H1 (cell line): ENCODE results near the gene MBP. TPM values are rescaled to one million over a fixed set of nuclear protein-coding genes. Genes with fewer than 3 reads are reported as not detected.
A peak's percentile ranks its signal among the peaks of the same experiment; 100 is the strongest.

Source experiments
- CTCF ChIA-PET: fragments of 300-600 bp; sonication (Branson Sonifier 250); formaldehyde crosslinking; loops from one replicate; lab custom pipeline; 2021; ENCODE audit not compliant: partially characterized antibody; lab: Charles Lee
- POLR2A ChIA-PET: fragments of 300-600 bp; sonication (Branson Sonifier 250); formaldehyde crosslinking; loops from one replicate; lab custom pipeline; 2021; ENCODE audit warnings: inconsistent platforms; ENCODE audit not compliant: partially characterized antibody; lab: Charles Lee
- DNase-seq, 2 experiments: peaks; one replicate each; pipeline versions ENCODE4 v3.0.0 to v3.0.0-alpha.2; 2010 to 2022; ENCODE audit warnings: low spot score in 2 of 2, low read depth in 1 of 2, mixed read lengths in 1 of 2
- FAIRE-seq: peaks from 2 replicates; lab custom pipeline; 2011; peaks lifted over from hg19 to GRCh38; lab: Jason Lieb, UNC
- H2AFZ ChIP-seq: 2 replicates; pipeline ENCODE4 v1.8.1; 2012; ENCODE audit warnings: low read length, inconsistent platforms
- H2AK5ac ChIP-seq: 2 replicates; pipeline ENCODE4 v1.6.1; 2013; ENCODE audit warnings: low read depth, low read length
- H2BK120ac ChIP-seq: replicated peaks from 2 replicates; pipeline ENCODE3; 2013; ENCODE audit warnings: low read depth, low read length, inconsistent platforms
- H2BK12ac ChIP-seq: 2 replicates; pipeline ENCODE4 v1.6.1; 2013; ENCODE audit warnings: low read depth, low read length
- H2BK15ac ChIP-seq: 2 replicates; pipeline ENCODE4 v1.6.1; 2013; ENCODE audit warnings: low read length
- H2BK20ac ChIP-seq: 2 replicates; pipeline ENCODE4 v1.6.1; 2013; ENCODE audit warnings: low read length
- H2BK5ac ChIP-seq: 2 replicates; pipeline ENCODE4 v1.6.1; 2013; ENCODE audit warnings: low read depth, low read length
- H3K14ac ChIP-seq: 2 replicates; pipeline ENCODE4 v1.6.1; 2013; ENCODE audit warnings: inconsistent platforms; ENCODE audit not compliant: insufficient read length
- H3K18ac ChIP-seq: 2 replicates; pipeline ENCODE4 v1.6.1; 2013; ENCODE audit warnings: low read length; ENCODE audit errors: extremely low read depth
- H3K23ac ChIP-seq: 2 replicates; pipeline ENCODE4 v1.6.1; 2013; ENCODE audit warnings: inconsistent platforms; ENCODE audit not compliant: insufficient read length
- H3K23me2 ChIP-seq: 2 replicates; pipeline ENCODE4 v1.6.1; 2013; ENCODE audit warnings: low read depth, low read length
- H3K27ac ChIP-seq: 2 replicates; pipeline ENCODE4 v1.6.1; 2011; ENCODE audit warnings: low read depth, low read length, inconsistent platforms
- H3K27me3 ChIP-seq, 4 experiments: replicated peaks in 1 of 4; 1 replicate in 1 of 4; 2 replicates in 3 of 4; pipeline versions ENCODE4 v1.6.1 to v1.8.1; 2011 to 2013; ENCODE audit warnings: low read length in 3 of 4, mild to moderate bottlenecking in 3 of 4, inconsistent platforms in 2 of 4, mixed read lengths in 2 of 4, moderate library complexity in 1 of 4; ENCODE audit not compliant: control insufficient read depth in 3 of 4, insufficient read depth in 3 of 4; ENCODE audit errors: extremely low read depth in 1 of 4
- H3K36me3 ChIP-seq, 4 experiments: 2 replicates each; pipeline versions ENCODE4 v1.6.1 to v1.8.1; 2011 to 2013; ENCODE audit warnings: mild to moderate bottlenecking in 4 of 4, low read length in 3 of 4, moderate library complexity in 2 of 4, control low read depth in 1 of 4, inconsistent platforms in 1 of 4; ENCODE audit not compliant: insufficient read depth in 4 of 4, control insufficient read depth in 2 of 4
- H3K4ac ChIP-seq: replicated peaks from 2 replicates; pipeline ENCODE3; 2013; ENCODE audit warnings: low read length, low read depth, mixed read lengths, inconsistent platforms; ENCODE audit not compliant: insufficient read length
- H3K4me1 ChIP-seq, 4 experiments: replicated peaks in 1 of 4; 1 replicate in 1 of 4; 2 replicates in 3 of 4; pipeline versions ENCODE4 v1.6.1 to v1.8.1; 2011 to 2013; ENCODE audit warnings: low read length in 3 of 4, inconsistent platforms in 2 of 4, mixed read lengths in 1 of 4; ENCODE audit not compliant: insufficient read depth in 4 of 4, control insufficient read depth in 3 of 4
- H3K4me2 ChIP-seq, 2 experiments: 2 replicates each; pipeline versions ENCODE4 v1.6.1 to v1.8.1; 2011 to 2013; ENCODE audit warnings: low read depth in 2 of 2, low read length in 2 of 2, control low read depth in 1 of 2, inconsistent platforms in 1 of 2, mild to moderate bottlenecking in 1 of 2; ENCODE audit not compliant: insufficient read depth in 1 of 2
- H3K4me3 ChIP-seq, 4 experiments: fragments of 200-600, 300-600 bp in 1 of 4; sonication (generic), shearing (Covaris generic), sonication (Bioruptor Twin) in 1 of 4; 2 replicates each; pipeline versions ENCODE4 v1.5.1 to v1.8.1; 2011 to 2016; ENCODE audit warnings: low read length in 4 of 4, low read depth in 3 of 4, control low read depth in 2 of 4, inconsistent platforms in 2 of 4, mild to moderate bottlenecking in 2 of 4, mixed read lengths in 1 of 4, moderate library complexity in 1 of 4; ENCODE audit not compliant: insufficient read depth in 2 of 4; ENCODE audit errors: extremely low read depth in 1 of 4
- H3K56ac ChIP-seq: replicated peaks from 2 replicates; pipeline ENCODE3; 2013; ENCODE audit warnings: low read depth, mild to moderate bottlenecking, mixed read lengths, low read length, inconsistent platforms; ENCODE audit not compliant: insufficient read length
- H3K79me1 ChIP-seq: 2 replicates; pipeline ENCODE4 v1.6.1; 2013; ENCODE audit warnings: low read depth, low read length, control low read depth
- H3K79me2 ChIP-seq, 2 experiments: 2 replicates each; pipeline versions ENCODE4 v1.6.1 to v1.8.1; 2012 to 2013; ENCODE audit warnings: low read length in 2 of 2, mild to moderate bottlenecking in 2 of 2, inconsistent platforms in 1 of 2; ENCODE audit not compliant: insufficient read depth in 2 of 2, control insufficient read depth in 1 of 2
- H3K9ac ChIP-seq, 4 experiments: replicated peaks in 1 of 4; 1 replicate in 1 of 4; 2 replicates in 3 of 4; pipeline versions ENCODE4 v1.6.1 to v1.8.1; 2011 to 2013; ENCODE audit warnings: low read depth in 3 of 4, low read length in 3 of 4, control low read depth in 2 of 4, mild to moderate bottlenecking in 2 of 4, moderate library complexity in 2 of 4, inconsistent platforms in 1 of 4; ENCODE audit errors: extremely low read depth in 1 of 4
- H3K9me3 ChIP-seq, 2 experiments: 2 replicates each; pipeline versions ENCODE4 v1.6.1 to v1.8.1; 2012 to 2013; ENCODE audit warnings: mild to moderate bottlenecking in 2 of 2, moderate library complexity in 2 of 2, control low read depth in 1 of 2, inconsistent platforms in 1 of 2, low read depth in 1 of 2, low read length in 1 of 2, mixed read lengths in 1 of 2; ENCODE audit not compliant: insufficient read depth in 2 of 2
- H4K20me1 ChIP-seq, 2 experiments: replicated peaks in 1 of 2; 2 replicates each; pipeline versions ENCODE3 to v1.8.1; 2011 to 2013; ENCODE audit warnings: inconsistent platforms in 2 of 2, low read length in 2 of 2, mild to moderate bottlenecking in 1 of 2; ENCODE audit not compliant: insufficient read depth in 2 of 2, control insufficient read depth in 1 of 2
- H4K5ac ChIP-seq: 2 replicates; pipeline ENCODE4 v1.6.1; 2013; ENCODE audit warnings: low read length, low read depth, mixed read lengths, inconsistent platforms; ENCODE audit not compliant: insufficient read length
- H4K8ac ChIP-seq: 2 replicates; pipeline ENCODE4 v1.8.0; 2013; ENCODE audit warnings: mild to moderate bottlenecking, moderate library complexity, low read length, inconsistent platforms; ENCODE audit not compliant: insufficient read depth; ENCODE audit errors: extremely low read depth
- H4K91ac ChIP-seq: replicated peaks from 2 replicates; pipeline ENCODE3; 2013; ENCODE audit warnings: low read length, mixed read lengths, inconsistent platforms; ENCODE audit not compliant: insufficient read length
- BCL11A ChIP-seq, 2 experiments: IDR thresholded peaks; one replicate each; pipeline ENCODE4 v1.6.1; 2011; ENCODE audit warnings: low read depth in 2 of 2, low read length in 2 of 2, mild to moderate bottlenecking in 2 of 2
- CBX8 ChIP-seq: fragments of 300-800, 300-1000 bp; sonication (generic); IDR thresholded peaks from 2 replicates; pipeline ENCODE4 v1.7.1; 2016; ENCODE audit warnings: low read depth, low read length, borderline replicate concordance
- CREB1 ChIP-seq: IDR thresholded peaks from 2 replicates; pipeline ENCODE4 v1.6.1; 2012; ENCODE audit warnings: inconsistent platforms
- EGR1 ChIP-seq: IDR thresholded peaks from 2 replicates; pipeline ENCODE4 v1.6.1; 2011; ENCODE audit warnings: low read depth, low read length, borderline replicate concordance
- GABPA ChIP-seq: IDR thresholded peaks from 2 replicates; pipeline ENCODE4 v1.6.1; 2011; ENCODE audit warnings: mild to moderate bottlenecking, low read length, moderate library complexity, borderline replicate concordance; ENCODE audit not compliant: insufficient read depth
- KDM1A ChIP-seq: fragments of 200-600, 300-600 bp; sonication (generic); IDR thresholded peaks from 2 replicates; pipeline ENCODE4 v1.7.1; 2016; ENCODE audit warnings: mild to moderate bottlenecking, low read length, borderline replicate concordance
- NANOG ChIP-seq: IDR thresholded peaks from 2 replicates; pipeline ENCODE4 v1.6.1; 2011; ENCODE audit warnings: low read length, low read depth, mild to moderate bottlenecking, inconsistent platforms; ENCODE audit not compliant: insufficient read depth, poor library complexity, severe bottlenecking
- POLR2A ChIP-seq, 2 experiments: IDR thresholded peaks; 1 replicate in 1 of 2; 2 replicates in 1 of 2; pipeline ENCODE4 v1.6.1; 2011; ENCODE audit warnings: low read depth in 2 of 2, low read length in 2 of 2, mild to moderate bottlenecking in 2 of 2; ENCODE audit errors: control extremely low read depth in 1 of 2
- POLR2AphosphoS5 ChIP-seq: IDR thresholded peaks from 2 replicates; pipeline ENCODE4 v1.6.1; 2011; ENCODE audit warnings: low read depth, low read length
- SIX5 ChIP-seq: IDR thresholded peaks from 2 replicates; pipeline ENCODE4 v1.6.1; 2011; ENCODE audit warnings: mild to moderate bottlenecking, low read depth, low read length
- YY1 ChIP-seq: IDR thresholded peaks from 2 replicates; pipeline ENCODE4 v1.6.1; 2011; ENCODE audit warnings: low read depth, mild to moderate bottlenecking, low read length
- WGBS, 2 experiments: shearing (Covaris generic) in 1 of 2; methylation state at CpG; one replicate each; pipeline versions ENCODE4 v1.1.6 to v1.1.7; 2013 to 2015; ENCODE audit warnings: low lambda C conversion rate in 2 of 2, mixed read lengths in 2 of 2, inconsistent platforms in 1 of 2, low coverage in 1 of 2, missing lambda C conversion rate in 1 of 2; ENCODE audit not compliant: insufficient replicate concordance in 2 of 2, insufficient coverage in 1 of 2, insufficient read length in 1 of 2; ENCODE audit errors: extremely low coverage in 1 of 2, missing lambda C conversion rate in 1 of 2; 5-methylcytosine and 5-hydroxymethylcytosine counted together
- polyA plus RNA-seq, 7 experiments: library from polyadenylated mRNA; depleted of rRNA in 3 of 7; stranded (reverse) in 5 of 7; unstranded in 2 of 7; fragments of >200 nt in 5 of 7; fragments of 200-250 nt in 2 of 7; gene quantifications; 1 replicate in 5 of 7; 2 replicates in 1 of 7; 4 replicates in 1 of 7; pipeline versions ENCODE4 v1.2.1 to v1.2.3, GENCODE V29; 2011 to 2013; ENCODE audit warnings: missing spikeins in 2 of 7, mixed read lengths in 2 of 7
- total RNA-seq: library from RNA; stranded (reverse); fragmentation: NEBNext Ultra II Directional; extraction: Animal tissue kit (Norgen Biotek cat#: 25700); gene quantifications from 2 replicates; pipeline ENCODE4 v1.2.1, GENCODE V29; 2021

Gene MBP
- total and polyA plus RNA-seq, 2 of the 8 experiments (the other 6 are each of a cell fraction or from before 2014, with no cell fraction given) = 7.7 to 19.2 TPM

- H2BK15ac ChIP-seq = no peak overlapping the region
- H3K9me3 ChIP-seq = no peaks in the 10 kb centered on the region
- ChIA-PET POLR2A (interaction anchor here (0.8 kb wide), 1 partner anchor 62 kb away, joined by 3 read pairs; no protein-coding TSS in a partner anchor), CTCF (interaction anchor here (0.6 to 4.3 kb wide), 20 partner anchors 8 to 158 kb away, joined by 3 to 27 read pairs (median 4); no protein-coding TSS in a partner anchor)
- peaks cover 15 to 32% (median 20%) of the 10 kb centered on the region in 4 experiments for H3K4me1 ChIP-seq
- H4K5ac ChIP-seq = no peak overlapping the region
- H3K14ac ChIP-seq = no peak overlapping the region
- H2BK12ac ChIP-seq = no peak overlapping the region
- H2AK5ac ChIP-seq = no peak overlapping the region
- H2BK120ac ChIP-seq = no peak overlapping the region
- no peak overlapping the region for H3K4me3 ChIP-seq
- H2BK5ac ChIP-seq = no peak overlapping the region
- H3K27me3 ChIP-seq = no peaks in the 10 kb centered on the region
- no peak for DNase-seq
- H3K23me2 ChIP-seq = peaks cover 2% of the 10 kb centered on the region; the same call in 1 of the 2 replicates
- H3K79me2 ChIP-seq = no peaks in the 10 kb centered on the region
- H4K8ac ChIP-seq = no peak overlapping the region
- H3K36me3 ChIP-seq = no peaks in the 10 kb centered on the region
- H4K20me1 ChIP-seq = no peaks in the 10 kb centered on the region
- no peak overlapping the region for H3K56ac ChIP-seq
- no peak overlapping the region for H3K27ac ChIP-seq
- no peak overlapping the region for H2AFZ ChIP-seq
- H3K23ac ChIP-seq = no peak overlapping the region
- 90% methylated on average over 17 of the region's 18 CpGs; no CpG with 5 or more reads in 1 of the 2 experiments for WGBS, 2 experiments
- no peak overlapping the region for H4K91ac ChIP-seq
- no peak overlapping the region for H3K9ac ChIP-seq
- no peaks in the 10 kb centered on the region; the same call in 1 of the 2 replicates for H3K79me1 ChIP-seq
- no peak overlapping the region for H3K4ac ChIP-seq
- no peak overlapping the region for H2BK20ac ChIP-seq
- H3K18ac ChIP-seq = peak overlapping the region; percentile 19; the same call in 1 of the 2 replicates
- no peak overlapping the region for H3K4me2 ChIP-seq
- FAIRE-seq = no peak
- TF ChIP-seq NANOG (no peak), BCL11A (IDR thresholded peaks at IDR 0.05; ENCODE audit: low read depth in 2 of 2, low read length in 2 of 2) (no peak), POLR2AphosphoS5 (no peak), KDM1A (no peak), CBX8 (no peak), GABPA (no peak), CREB1 (no peak), POLR2A (IDR thresholded peaks at IDR 0.05; ENCODE audit: control extremely low read depth in 1 of 2, low read depth in 2 of 2, low read length in 2 of 2) (no peak), YY1 (no peak), SIX5 (no peak), EGR1 (no peak)
Measured at GRCh38 chr18:77053616-77054287, 78.8 kb downstream of the MBP start.
